Rectal smooth muscle tissue (tissue), 1 donor: ENCODE measurements around the gene MMP2.

ENCODE experiments used
- H3K27ac ChIP-seq: one replicate; pipeline ENCODE4 v1.7.0; 2013; ENCODE audit warnings: low read depth, low read length, inconsistent platforms
- H3K27me3 ChIP-seq: one replicate; pipeline ENCODE4 v1.7.0; 2013; ENCODE audit warnings: low read length; ENCODE audit not compliant: control insufficient read depth, insufficient read depth
- H3K36me3 ChIP-seq: one replicate; pipeline ENCODE4 v1.7.0; 2013; ENCODE audit warnings: low read length; ENCODE audit not compliant: control insufficient read depth, insufficient read depth
- H3K4me1 ChIP-seq: one replicate; pipeline ENCODE4 v1.7.0; 2013; ENCODE audit warnings: low read length; ENCODE audit not compliant: control insufficient read depth, insufficient read depth
- H3K4me3 ChIP-seq: one replicate; pipeline ENCODE4 v1.7.0; 2013; ENCODE audit warnings: low read length
- H3K9ac ChIP-seq: one replicate; pipeline ENCODE4 v1.7.0; 2013; ENCODE audit warnings: low read length

Gene MMP2

DNA sequence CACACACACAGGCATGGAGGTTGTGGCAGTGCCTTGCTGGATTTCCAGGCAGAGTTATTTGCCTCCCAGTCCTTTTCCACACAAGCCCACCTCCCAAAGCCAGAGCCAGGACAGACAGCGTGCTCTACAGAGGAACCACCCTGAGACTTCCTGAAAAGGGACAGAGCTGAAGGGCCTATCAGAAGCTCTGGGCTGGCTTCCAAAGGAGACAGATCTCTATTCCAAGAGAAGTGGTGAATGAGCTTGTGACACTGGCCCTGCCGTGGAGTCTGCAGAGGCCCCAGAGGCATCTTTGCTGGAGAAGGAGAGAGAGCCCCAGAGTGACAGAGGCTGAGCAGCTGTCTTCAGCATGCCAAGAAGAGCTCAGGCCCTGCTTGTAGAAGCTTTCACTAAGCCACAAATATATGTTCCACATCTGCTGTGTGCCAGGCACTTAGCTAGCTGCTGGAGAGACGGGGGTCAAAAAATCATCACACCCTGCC is 21.6 kb downstream of the MMP2 start:
- H3K4me3 ChIP-seq = no peak overlapping the region
- no peak overlapping the region for H3K9ac ChIP-seq
- H3K27me3 ChIP-seq = no peaks in the 10 kb centered on the region
- H3K36me3 ChIP-seq = no peaks in the 10 kb centered on the region
- no peak overlapping the region for H3K27ac ChIP-seq
- peaks cover 27% of the 10 kb centered on the region for H3K4me1 ChIP-seq

DNA sequence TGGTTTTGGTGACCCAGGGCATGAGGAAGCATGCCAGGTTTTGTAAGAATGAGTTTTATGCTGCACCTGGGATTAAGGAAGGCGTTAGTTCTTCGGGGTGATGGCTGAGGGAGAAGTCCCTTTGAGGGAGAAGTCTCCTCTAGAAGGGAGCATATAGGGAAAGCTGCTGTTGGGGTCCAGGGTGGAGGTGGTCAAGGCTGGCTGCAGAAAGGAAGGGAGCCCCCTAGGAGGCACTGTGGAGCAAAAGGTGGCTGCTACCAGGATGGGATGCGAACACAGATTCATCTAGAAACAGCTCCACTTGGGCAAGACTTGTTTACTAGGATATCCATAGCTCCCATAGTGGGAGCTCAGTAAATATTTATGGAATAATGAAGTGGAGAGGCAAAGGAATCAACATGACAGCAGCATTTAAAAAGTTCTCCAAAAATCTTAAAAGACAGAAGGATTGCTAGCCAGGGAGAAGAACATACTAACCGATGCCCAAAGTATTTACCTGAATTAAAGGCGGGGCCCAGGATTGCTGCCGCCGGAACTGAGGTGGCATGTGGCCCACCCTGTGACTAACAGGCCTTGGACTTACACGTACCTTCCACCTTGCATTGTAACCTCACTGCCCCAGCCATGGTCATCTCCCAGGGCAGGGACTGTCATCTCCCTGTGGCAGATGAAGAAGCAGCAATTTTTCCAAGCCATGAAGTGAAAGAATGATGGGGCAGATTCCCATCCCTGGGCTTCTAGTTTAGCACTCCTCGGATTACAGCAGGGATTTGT is 22.7 kb downstream of the MMP2 start:
- Histone ChIP-seq H3K4me3 (no peak overlapping the region), H3K4me1 (peaks cover 27% of the 10 kb centered on the region), H3K36me3 (no peaks in the 10 kb centered on the region), H3K9ac (no peak overlapping the region), H3K27me3 (no peaks in the 10 kb centered on the region), H3K27ac (no peak overlapping the region)

DNA sequence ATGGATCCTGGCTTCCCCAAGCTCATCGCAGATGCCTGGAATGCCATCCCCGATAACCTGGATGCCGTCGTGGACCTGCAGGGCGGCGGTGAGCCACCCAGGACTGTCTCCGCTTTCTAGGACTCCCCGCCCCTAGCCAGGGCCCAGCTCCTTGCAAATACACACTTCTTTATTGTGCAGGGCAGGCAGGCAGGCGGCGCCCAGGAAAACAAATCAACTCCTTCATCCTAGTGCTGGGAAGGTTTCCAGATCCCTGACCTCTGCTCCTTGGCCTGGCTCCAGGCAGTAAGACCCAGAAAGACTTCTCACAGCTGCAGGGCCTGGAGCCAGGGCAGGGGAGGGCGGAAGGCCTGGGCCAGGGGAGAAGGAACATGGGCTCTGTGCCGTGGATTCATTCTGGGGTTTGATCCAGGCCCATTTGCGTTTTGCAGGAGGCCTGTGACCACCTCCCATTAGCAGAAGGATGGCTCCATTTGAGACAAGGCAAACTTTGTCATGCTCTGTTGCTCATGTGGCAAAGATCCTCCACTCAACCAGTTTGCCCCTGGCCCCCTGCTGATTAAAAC is 23.9 kb downstream of the MMP2 start:
- H3K4me1 ChIP-seq = peaks cover 27% of the 10 kb centered on the region
- no peak overlapping the region for H3K9ac ChIP-seq
- H3K36me3 ChIP-seq = no peaks in the 10 kb centered on the region
- no peaks in the 10 kb centered on the region for H3K27me3 ChIP-seq
- peak overlapping the region; percentile 13 for H3K4me3 ChIP-seq
- peak overlapping the region; percentile 50 for H3K27ac ChIP-seq

DNA sequence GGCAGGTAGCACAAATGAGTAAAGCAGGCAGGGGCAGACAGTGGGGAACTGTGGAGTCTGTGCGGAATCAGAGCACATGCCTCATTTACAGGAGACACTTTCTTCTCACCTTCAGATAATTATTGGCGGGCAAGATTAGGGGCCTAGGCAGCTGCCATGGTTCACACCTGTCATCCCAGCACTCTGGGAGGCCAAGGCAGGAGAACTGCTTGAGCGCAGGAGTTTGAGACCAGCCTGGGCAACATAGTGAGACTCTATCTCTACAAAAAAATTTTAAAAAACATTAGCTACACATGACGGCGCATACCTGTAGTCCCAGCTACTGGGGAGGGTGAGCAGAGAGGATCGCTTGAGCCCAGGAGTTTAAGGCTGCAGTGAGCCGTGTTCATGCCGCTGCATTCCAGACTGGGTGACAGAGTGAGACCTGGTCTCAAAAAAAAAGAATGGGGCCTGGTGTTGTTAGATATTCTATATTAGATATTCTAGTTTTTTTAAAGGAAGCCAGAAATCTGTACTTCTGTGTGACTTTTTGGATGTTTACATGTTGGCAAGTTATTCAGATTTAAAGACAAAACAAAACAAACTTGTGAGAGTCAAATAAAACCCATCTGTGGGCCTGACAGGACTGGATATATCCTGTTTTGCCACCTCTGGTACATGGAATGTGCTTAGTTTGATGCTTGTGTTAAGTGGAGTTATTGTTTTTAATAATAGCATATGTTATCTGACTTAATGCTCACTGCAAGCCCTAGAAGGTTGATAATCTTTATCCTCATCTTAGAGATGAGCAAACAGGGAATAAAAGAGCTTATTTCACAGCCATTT is 24.9 kb downstream of the MMP2 start:
- Histone ChIP-seq H3K4me1 (peaks cover 27% of the 10 kb centered on the region), H3K27ac (no peak overlapping the region), H3K27me3 (no peaks in the 10 kb centered on the region), H3K4me3 (no peak overlapping the region), H3K36me3 (no peaks in the 10 kb centered on the region), H3K9ac (no peak overlapping the region)

GRCh38 chr16:55505333-55506015 is 26.5 kb downstream of the MMP2 start:
- H3K36me3 ChIP-seq = no peaks in the 10 kb centered on the region
- peaks cover 23% of the 10 kb centered on the region for H3K4me1 ChIP-seq
- no peak overlapping the region for H3K27ac ChIP-seq
- H3K27me3 ChIP-seq = no peaks in the 10 kb centered on the region
- H3K4me3 ChIP-seq = no peak overlapping the region
- no peak overlapping the region for H3K9ac ChIP-seq

GRCh38 chr16:55506083-55506482 is 27.1 kb downstream of the MMP2 start:
- H3K9ac ChIP-seq = no peak overlapping the region

DNA sequence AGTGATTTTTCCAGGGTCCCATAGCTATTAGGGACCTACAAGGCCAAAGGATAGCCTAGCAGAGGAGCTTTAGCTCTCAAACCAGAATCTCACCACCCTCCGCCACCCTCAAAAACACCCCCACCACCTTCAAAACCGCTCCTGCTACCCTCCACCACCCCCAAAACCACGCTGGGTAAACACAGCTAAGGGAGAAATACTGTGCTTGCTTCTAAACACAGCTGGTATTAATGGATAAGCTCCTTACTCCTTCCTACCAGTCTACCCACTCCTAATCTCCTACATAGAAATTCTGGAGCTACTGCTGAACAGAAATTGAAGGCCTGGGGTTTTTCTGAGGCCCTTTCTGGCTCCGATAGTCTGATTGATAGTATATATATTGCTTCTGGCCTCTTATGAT is 27.7 kb downstream of the MMP2 start:
- no peak overlapping the region for H3K27ac ChIP-seq
- peaks cover 14% of the 10 kb centered on the region for H3K4me1 ChIP-seq
- no peaks in the 10 kb centered on the region for H3K27me3 ChIP-seq
- no peak overlapping the region for H3K9ac ChIP-seq
- no peaks in the 10 kb centered on the region for H3K36me3 ChIP-seq
- H3K4me3 ChIP-seq = no peak overlapping the region

More at GRCh38 chr16:55506083-55506482, 27.1 kb downstream of the MMP2 start:
- H3K27me3 ChIP-seq = no peaks in the 10 kb centered on the region
- no peak overlapping the region for H3K4me3 ChIP-seq
- H3K36me3 ChIP-seq = no peaks in the 10 kb centered on the region
- H3K27ac ChIP-seq = no peak overlapping the region
- H3K4me1 ChIP-seq = peaks cover 17% of the 10 kb centered on the region

GRCh38 chr16:55508271-55508921 is 29.4 kb downstream of the MMP2 start:
- no peak overlapping the region for H3K9ac ChIP-seq
- H3K27ac ChIP-seq = no peak overlapping the region
- H3K36me3 ChIP-seq = no peaks in the 10 kb centered on the region
- no peaks in the 10 kb centered on the region for H3K4me1 ChIP-seq
- peak overlapping the region; percentile 64 for H3K4me3 ChIP-seq
- H3K27me3 ChIP-seq = no peaks in the 10 kb centered on the region

DNA sequence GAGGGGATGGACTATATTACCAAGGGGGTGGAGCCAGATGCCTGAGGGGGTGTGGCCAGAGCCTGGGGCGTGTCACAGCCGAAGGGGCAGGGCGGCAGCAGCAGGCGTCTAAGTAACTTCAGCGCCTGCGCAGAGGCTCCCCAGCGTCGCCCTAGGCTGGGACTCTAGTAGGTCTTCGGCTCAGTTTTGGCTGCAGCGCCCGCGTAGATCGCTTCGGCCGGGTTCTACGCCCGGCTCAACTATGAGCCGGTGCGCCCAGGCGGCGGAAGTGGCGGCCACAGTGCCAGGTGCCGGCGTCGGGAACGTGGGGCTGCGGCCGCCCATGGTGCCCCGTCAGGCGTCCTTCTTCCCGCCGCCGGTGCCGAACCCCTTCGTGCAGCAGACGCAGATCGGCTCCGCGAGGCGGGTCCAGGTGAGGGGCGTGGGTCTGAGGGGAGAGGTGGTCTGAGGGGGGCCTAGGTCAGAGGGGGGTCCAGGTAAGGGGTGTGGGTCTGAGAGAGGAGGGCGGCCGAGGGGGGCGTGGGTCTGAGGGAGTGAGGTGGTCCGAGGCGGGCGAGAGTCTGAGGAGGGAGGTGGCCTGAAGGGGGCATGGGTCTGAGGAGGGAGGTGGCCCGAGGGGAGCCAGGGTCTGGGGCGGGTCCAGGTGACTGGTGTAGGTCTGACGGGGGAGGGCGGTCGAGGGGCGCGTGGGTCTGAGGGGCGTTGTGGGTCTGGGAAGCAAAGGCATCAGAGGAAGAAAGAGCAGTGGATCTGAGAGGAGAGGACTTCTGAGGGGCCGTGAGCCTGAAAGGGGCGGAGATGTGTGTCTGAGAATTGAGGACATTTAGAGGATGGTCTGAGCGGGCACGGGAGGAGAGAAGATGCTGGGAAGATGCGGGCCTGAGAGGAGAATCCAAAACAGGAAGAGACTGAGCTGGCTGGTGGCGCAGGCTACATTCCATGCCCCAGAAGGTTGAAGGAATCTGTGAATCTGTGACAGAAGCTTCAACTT is 30.2 kb downstream of the MMP2 start, which contains the start of gene LPCAT2:
LPCAT2 (plus strand) TSS at position 132 of the 991 bp plus-strand sequence; CDS start at position 242, 110 bp downstream.
- Histone ChIP-seq H3K27me3 (no peaks in the 10 kb centered on the region), H3K9ac (no peak within 1 kb of the TSS), H3K4me1 (no peaks in the 10 kb centered on the region), H3K4me3 (peak within 1 kb of the TSS; percentile 64), H3K27ac (no peak within 1 kb of the TSS), H3K36me3 (no peaks in the 10 kb centered on the region)

DNA sequence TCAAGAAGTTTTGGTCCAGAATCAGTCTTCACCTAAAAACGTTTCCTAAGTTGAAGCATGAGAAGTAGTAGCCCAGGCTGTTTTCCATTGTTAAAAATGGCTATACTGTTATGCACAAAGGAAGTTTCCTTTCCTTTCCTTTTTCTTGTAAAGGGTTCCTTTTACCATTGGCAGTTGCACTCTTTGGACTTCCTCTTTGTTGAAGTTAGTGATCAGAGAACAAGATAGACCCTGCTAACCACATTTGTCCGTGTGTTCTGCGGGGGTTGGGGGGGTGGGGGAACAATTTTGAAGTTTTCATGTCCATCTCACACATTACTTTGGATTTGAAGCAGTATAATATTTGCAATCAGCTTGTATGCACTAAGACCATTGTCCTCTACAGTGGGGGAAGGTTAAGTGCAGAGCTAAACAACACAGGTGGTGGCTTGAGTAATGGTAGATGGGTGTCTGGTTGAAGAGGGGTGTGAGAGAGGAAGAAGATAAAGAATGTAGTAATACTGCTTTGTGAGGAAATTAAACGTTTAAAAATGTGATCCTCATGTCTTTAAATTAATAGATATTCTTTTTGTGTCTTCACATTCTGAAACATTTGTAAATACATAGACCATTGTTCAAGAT is 31.3 kb downstream of the MMP2 start:
- H3K9ac ChIP-seq = no peak overlapping the region
- H3K4me1 ChIP-seq = no peaks in the 10 kb centered on the region
- no peaks in the 10 kb centered on the region for H3K27me3 ChIP-seq
- H3K36me3 ChIP-seq = no peaks in the 10 kb centered on the region
- peak overlapping the region; percentile 64 for H3K4me3 ChIP-seq
- H3K27ac ChIP-seq = no peak overlapping the region
